Endothelial cell of umbilical vein (primary cell): ENCODE measurements around the gene SUCLG2. TPM values are rescaled to one million over a fixed set of nuclear protein-coding genes. Genes with fewer than 3 reads are reported as not detected.

Source experiments
- BruUV-seq: library from RNA; stranded (reverse); fragments of 400-500 nt; replicated peaks from 2 replicates; lab custom pipeline; 2021; lab: Mats Ljungman, UMichigan
- CTCF ChIA-PET: fragments of 300-600, 350-600 bp; sonication (Branson Sonifier 250); formaldehyde crosslinking; loops from one replicate; lab custom pipeline; 2021; ENCODE audit warnings: antibody characterized with exemption, inconsistent platforms; lab: Charles Lee
- POLR2A ChIA-PET: fragments of 300-600, 350-600 bp; sonication (Branson Sonifier 250); formaldehyde crosslinking; loops from one replicate; lab custom pipeline; 2021; ENCODE audit warnings: antibody characterized with exemption, inconsistent platforms; lab: Charles Lee
- DNase-seq: peaks from one replicate; pipeline ENCODE4 v3.0.0-alpha.2; 2011; ENCODE audit warnings: low read depth, low spot score
- FAIRE-seq: peaks from 2 replicates; lab custom pipeline; 2011; peaks lifted over from hg19 to GRCh38; lab: Jason Lieb, UNC
- H2AFZ ChIP-seq: 2 replicates; pipeline ENCODE4 v1.6.0; 2012; ENCODE audit warnings: low read depth, low read length, control low read depth, inconsistent platforms
- H3K27ac ChIP-seq: 2 replicates; pipeline ENCODE4 v1.5.1; 2011; ENCODE audit warnings: low read depth, mild to moderate bottlenecking, control low read depth, low read length, moderate library complexity; ENCODE audit not compliant: insufficient read depth
- H3K27me3 ChIP-seq, 2 experiments: 2 replicates each; pipeline versions ENCODE4 v1.6.0 to v1.6.1; 2011; ENCODE audit warnings: low read length in 2 of 2, mixed read lengths in 1 of 2; ENCODE audit not compliant: control insufficient read depth in 2 of 2, insufficient read depth in 2 of 2
- H3K36me3 ChIP-seq, 2 experiments: 2 replicates in 1 of 2; 3 replicates in 1 of 2; pipeline ENCODE4 v1.5.1; 2011; ENCODE audit warnings: low read length in 2 of 2, mild to moderate bottlenecking in 1 of 2, moderate library complexity in 1 of 2; ENCODE audit not compliant: control insufficient read depth in 2 of 2, insufficient read depth in 2 of 2; ENCODE audit errors: extremely low read depth in 1 of 2
- H3K4me1 ChIP-seq: 3 replicates; pipeline ENCODE4 v1.5.1; 2011; ENCODE audit warnings: mild to moderate bottlenecking, low read length; ENCODE audit not compliant: control insufficient read depth, insufficient read depth; ENCODE audit errors: extremely low read depth
- H3K4me2 ChIP-seq: 2 replicates; pipeline ENCODE4 v1.6.1; 2011; ENCODE audit warnings: low read length, control low read depth, mixed read lengths; ENCODE audit not compliant: insufficient read depth
- H3K4me3 ChIP-seq, 3 experiments: fragments of 200-600 bp in 1 of 3; sonication (generic), shearing (Covaris generic) in 1 of 3; replicated peaks in 1 of 3; 2 replicates each; pipeline ENCODE4 v1.5.1; 2011 to 2016; ENCODE audit warnings: control low read depth in 3 of 3, low read length in 3 of 3, mild to moderate bottlenecking in 2 of 3, inconsistent platforms in 1 of 3, low read depth in 1 of 3, moderate library complexity in 1 of 3; ENCODE audit not compliant: insufficient read depth in 1 of 3
- H3K79me2 ChIP-seq: 2 replicates; pipeline ENCODE4 v1.6.0; 2012; ENCODE audit warnings: low read length, inconsistent platforms; ENCODE audit not compliant: control insufficient read depth, insufficient read depth
- H3K9ac ChIP-seq: replicated peaks from 2 replicates; pipeline ENCODE3; 2011; ENCODE audit warnings: low read length, control low read depth; ENCODE audit not compliant: insufficient read depth; ENCODE audit errors: extremely low read depth
- H3K9me1 ChIP-seq: replicated peaks from 3 replicates; pipeline ENCODE4 v1.6.0; 2011; ENCODE audit warnings: mild to moderate bottlenecking, low read length; ENCODE audit not compliant: control insufficient read depth, insufficient read depth; ENCODE audit errors: extremely low read depth
- H3K9me3 ChIP-seq: replicated peaks from 2 replicates; pipeline ENCODE4 v1.5.1; 2012; ENCODE audit warnings: low read length, inconsistent platforms; ENCODE audit not compliant: control insufficient read depth, insufficient read depth
- H4K20me1 ChIP-seq: replicated peaks from 2 replicates; pipeline ENCODE3; 2011; ENCODE audit warnings: mild to moderate bottlenecking, low read length; ENCODE audit not compliant: control insufficient read depth, insufficient read depth; ENCODE audit errors: extremely low read depth
- CTCF ChIP-seq, 2 donors: IDR thresholded peaks; 1 replicate in 1 of 2; 2 replicates in 1 of 2; pipeline ENCODE4 v1.5.1; 2011; ENCODE audit warnings: low read length in 2 of 2, mild to moderate bottlenecking in 2 of 2, moderate library complexity in 2 of 2, control low read depth in 1 of 2, inconsistent platforms in 1 of 2, low read depth in 1 of 2; ENCODE audit not compliant: insufficient read depth in 1 of 2; ENCODE audit errors: extremely low read depth in 1 of 2
- EZH2 ChIP-seq: IDR thresholded peaks from 2 replicates; pipeline ENCODE4 v1.6.1; 2012; ENCODE audit warnings: borderline replicate concordance, low read depth, mild to moderate bottlenecking, moderate library complexity, low read length, inconsistent platforms; ENCODE audit not compliant: severe bottlenecking
- FOS ChIP-seq: IDR thresholded peaks from 2 replicates; pipeline ENCODE4 v1.6.1; 2011; ENCODE audit warnings: mild to moderate bottlenecking, low read length, moderate library complexity, borderline replicate concordance; ENCODE audit not compliant: insufficient read depth
- GATA2 ChIP-seq: IDR thresholded peaks from 2 replicates; pipeline ENCODE4 v1.7.0; 2011; ENCODE audit warnings: low read depth, mild to moderate bottlenecking, moderate library complexity, mixed read lengths, low read length; ENCODE audit not compliant: insufficient read length, insufficient read depth
- JUN ChIP-seq: IDR thresholded peaks from 2 replicates; pipeline ENCODE4 v1.6.1; 2011; ENCODE audit warnings: borderline replicate concordance, low read depth; ENCODE audit not compliant: insufficient read length, insufficient read depth
- MAX ChIP-seq: IDR thresholded peaks from 2 replicates; pipeline ENCODE4 v1.6.1; 2011; ENCODE audit not compliant: insufficient read depth, insufficient read length
- MYC ChIP-seq: IDR thresholded peaks from one replicate; pipeline ENCODE4 v1.6.1; 2011; ENCODE audit warnings: mild to moderate bottlenecking, low read depth, low read length
- POLR2A ChIP-seq: IDR thresholded peaks from 2 replicates; pipeline ENCODE4 v1.6.1; 2012; ENCODE audit warnings: low read depth, mild to moderate bottlenecking, control low read depth, low read length
- POLR2AphosphoS5 ChIP-seq: IDR thresholded peaks from 2 replicates; pipeline ENCODE4 v1.6.1; 2012; ENCODE audit warnings: low read depth, mild to moderate bottlenecking, control low read depth, low read length, moderate library complexity; ENCODE audit not compliant: insufficient read depth
- dilution Hi-C: fragments of 300-500 bp; cut with MboI; formaldehyde crosslinking; loops from one replicate; pipeline ENCODE4 v1.15.0; 2019; ENCODE audit warnings: low sequenced_read_pairs; ENCODE audit not compliant: extremely low pct_ligation_motif_present
- intact Hi-C: fragments of 100-400 bp; cut with micrococcal nuclease; formaldehyde crosslinking; loops from one replicate; pipeline ENCODE4 v1.10.0; 2022
- polyA plus RNA-seq, 4 experiments: library from polyadenylated mRNA; depleted of rRNA in 3 of 4; stranded (reverse) in 3 of 4; unstranded in 1 of 4; fragments of >200 nt; gene quantifications; 2 replicates each; pipeline versions ENCODE4 v1.2.1 to v1.2.3, GENCODE V29; 2011 to 2012; ENCODE audit warnings: missing spikeins in 1 of 4
- total RNA-seq: library from RNA; stranded (reverse); gene quantifications from 2 replicates; pipeline ENCODE4 v1.2.3, GENCODE V29; 2021

Gene SUCLG2
- total and polyA plus RNA-seq, 2 donors (not counting 3 experiments of a cell fraction or from before 2014, with no cell fraction given): 8.1 to 38.3 TPM

GRCh38 chr3:67526246-67526645, 128.2 kb downstream of the SUCLG2 start:
- ChIA-PET POLR2A (no interaction called here), CTCF (no interaction called here)
- no peak overlapping the region for H3K4me2 ChIP-seq

More at GRCh38 chr3:67526246-67526645, 128.2 kb downstream of the SUCLG2 start:
- Histone ChIP-seq H3K27me3 (no peaks in the 10 kb centered on the region), H2AFZ (no peak overlapping the region), H4K20me1 (no peaks in the 10 kb centered on the region), H3K79me2 (peaks cover 4% of the 10 kb centered on the region), H3K9me3 (no peaks in the 10 kb centered on the region), H3K27ac (no peak overlapping the region), H3K9ac (no peak overlapping the region), H3K36me3 (no peaks in the 10 kb centered on the region), H3K9me1 (no peaks in the 10 kb centered on the region), H3K4me3 (no peak overlapping the region), H3K4me1 (peaks cover 15% of the 10 kb centered on the region)
- dilution Hi-C loops (no loop called here), intact Hi-C loops (no loop called here)
- DNase-seq (no peak), FAIRE-seq (no peak)
- TF ChIP-seq JUN (no peak), EZH2 (no peak), CTCF (IDR thresholded peaks at IDR 0.05; ENCODE audit: extremely low read depth in 1 of 2, insufficient read depth in 1 of 2, low read depth in 1 of 2, low read length in 2 of 2) (no peak), FOS (no peak), MYC (no peak), GATA2 (no peak), MAX (no peak), POLR2AphosphoS5 (no peak), POLR2A (no peak)
- no TSS peak for BruUV-seq
